ENCODE data around the gene C16orf54.
"Not testable (repeated sequence)": the region's sequence is repeated elsewhere in the genome, so short reads cannot be mapped to it uniquely, and the experiment has no call there.

C16orf54 gene, protein sequence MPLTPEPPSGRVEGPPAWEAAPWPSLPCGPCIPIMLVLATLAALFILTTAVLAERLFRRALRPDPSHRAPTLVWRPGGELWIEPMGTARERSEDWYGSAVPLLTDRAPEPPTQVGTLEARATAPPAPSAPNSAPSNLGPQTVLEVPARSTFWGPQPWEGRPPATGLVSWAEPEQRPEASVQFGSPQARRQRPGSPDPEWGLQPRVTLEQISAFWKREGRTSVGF

DNA sequence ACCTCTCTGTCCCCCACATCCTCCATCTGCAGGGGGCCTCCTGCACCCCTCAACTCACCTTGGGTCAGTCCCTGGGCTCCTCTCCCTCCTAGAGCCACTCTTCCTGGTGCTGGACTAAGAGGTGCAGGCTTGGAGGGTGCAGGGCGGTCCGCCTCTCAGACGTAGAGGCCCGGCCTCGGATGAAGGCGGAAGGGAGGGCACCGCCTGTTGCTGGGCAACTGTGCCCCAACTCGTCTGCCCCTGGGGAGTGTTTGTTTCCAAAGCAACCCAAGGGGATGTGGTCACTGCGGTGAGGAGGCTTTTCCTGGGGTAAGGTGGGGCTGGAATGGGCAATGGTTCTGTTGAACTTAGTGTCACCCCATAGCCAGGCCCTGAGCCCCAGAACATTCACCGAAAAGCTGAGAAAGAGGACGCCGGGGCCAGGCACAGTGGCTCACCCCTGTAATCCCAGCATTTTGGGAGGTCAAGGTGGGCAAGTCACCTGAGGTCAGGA lies at the start of gene C16orf54:
Gene C16orf54 (minus strand): TSS at position 138 of the 493 bp plus-strand sequence. CDS start 1,039 bp downstream, outside the sequence.
- peak within 1 kb of the TSS; percentile 95 to 97 for H3K4me3 Mint-ChIP-seq
- ATAC-seq (replicated peaks) (peak; percentile 91 to 92), DNase-seq (peak; percentile 89)
- peaks cover 21 to 23% of the 10 kb centered on the region in 2 donors for H3K36me3 Mint-ChIP-seq
- H3K9me3 Mint-ChIP-seq: peaks cover 0 to 1% of the 10 kb centered on the region in 2 donors
- no peaks in the 10 kb centered on the region for H3K27me3 Mint-ChIP-seq
- peak within 1 kb of the TSS; percentile 99 for H3K27ac Mint-ChIP-seq
- peaks cover 37 to 53% of the 10 kb centered on the region in 2 donors for H3K4me1 Mint-ChIP-seq

- no peak for ATAC-seq (replicated peaks)
- Mint-ChIP-seq H3K36me3 (peaks cover 22 to 38% of the 10 kb centered on the region in 2 donors), H3K9me3 (no peaks in the 10 kb centered on the region), H3K4me3 (no peak overlapping the region), H3K4me1 (peaks cover 20 to 37% of the 10 kb centered on the region in 2 donors), H3K27me3 (no peaks in the 10 kb centered on the region), H3K27ac (no peak overlapping the region)
- DNase-seq: no peak
These were observed 48.5 kb upstream of the C16orf54 start for GRCh38 chr16:29794231-29794710.

DNA sequence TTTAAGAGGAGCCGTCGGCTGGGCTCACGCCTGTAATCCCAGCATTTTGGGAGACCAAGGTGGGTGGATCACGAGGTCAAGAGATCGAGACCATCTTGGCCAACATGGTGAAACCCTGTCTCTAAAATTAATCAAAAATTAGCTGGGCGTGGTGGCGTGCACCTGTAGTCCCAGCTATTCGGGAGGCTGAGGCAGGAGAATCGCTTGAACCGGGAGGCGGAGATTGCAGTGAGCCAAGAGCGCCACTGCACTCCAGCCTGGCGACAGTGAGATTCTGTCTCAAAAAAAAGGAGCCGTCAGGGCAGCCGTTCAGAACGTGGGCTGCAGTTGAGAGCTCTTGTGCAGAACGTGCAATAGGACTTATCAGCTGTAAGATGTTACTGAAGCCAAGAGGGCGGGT lies 47.4 kb upstream of the C16orf54 start:
- H3K4me1 Mint-ChIP-seq: peaks cover 20 to 41% of the 10 kb centered on the region in 2 donors
- H3K27ac Mint-ChIP-seq: not testable (repeated sequence)

DNA sequence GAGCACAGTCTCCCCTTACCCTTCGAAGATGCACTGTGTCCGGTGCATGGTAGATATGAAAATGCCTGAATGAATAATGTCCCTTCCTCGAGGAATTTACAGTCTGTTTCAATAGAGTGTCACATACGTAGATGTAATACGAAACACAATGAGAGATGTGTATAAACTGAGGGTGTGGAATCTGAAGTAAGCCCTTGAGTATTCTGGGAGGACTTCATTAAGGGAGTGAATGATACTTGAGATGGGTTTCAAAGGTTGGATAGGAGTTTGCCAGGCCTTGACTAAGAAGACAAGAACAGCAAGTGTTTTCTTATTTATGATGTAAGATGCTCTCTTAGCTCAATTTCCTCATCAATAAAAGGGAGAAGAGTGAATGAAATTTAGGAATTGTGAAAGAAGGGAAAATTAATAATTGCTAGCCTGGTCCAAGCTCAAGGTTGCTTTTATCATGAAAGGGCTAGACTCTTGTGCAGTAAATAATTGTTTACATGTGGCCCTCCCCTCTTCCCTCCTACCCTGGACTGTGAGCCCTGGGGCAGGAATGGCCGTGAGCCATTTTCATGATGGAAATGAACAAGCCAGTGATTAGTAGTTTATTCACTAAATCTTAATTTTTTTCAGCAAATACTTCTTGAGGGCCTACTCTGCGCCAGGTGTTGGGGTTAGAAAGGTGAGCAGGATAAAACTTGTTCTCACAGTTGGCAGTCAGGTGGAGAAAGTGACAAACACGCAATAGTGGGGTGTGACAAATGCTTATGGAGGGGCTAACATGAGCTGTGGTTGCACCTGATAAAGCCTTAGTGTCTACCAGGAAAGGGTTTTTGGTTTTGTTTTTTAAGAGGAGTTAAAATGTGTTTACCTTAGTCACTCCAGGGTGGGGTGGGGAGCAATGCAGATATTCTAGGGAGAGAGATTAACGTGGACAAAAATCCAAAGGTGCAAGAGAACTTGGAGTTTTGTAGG lies 46.3 kb upstream of the C16orf54 start:
- peak overlapping the region; percentile 97 for H3K4me3 Mint-ChIP-seq
- DNase-seq (no peak), ATAC-seq (replicated peaks) (no peak)
- peaks cover 14 to 19% of the 10 kb centered on the region in 2 donors for H3K36me3 Mint-ChIP-seq
- H3K9me3 Mint-ChIP-seq: no peaks in the 10 kb centered on the region
- H3K4me1 Mint-ChIP-seq: peaks cover 20 to 41% of the 10 kb centered on the region in 2 donors
- H3K27ac Mint-ChIP-seq: no peak overlapping the region
- H3K27me3 Mint-ChIP-seq: no peaks in the 10 kb centered on the region

More for the DNA sequence above, 47.4 kb upstream of the C16orf54 start:
- peaks cover 21 to 26% of the 10 kb centered on the region in 2 donors for H3K36me3 Mint-ChIP-seq
- not testable (repeated sequence) for H3K9me3 Mint-ChIP-seq; H3K4me3 Mint-ChIP-seq; ATAC-seq (replicated peaks); DNase-seq; H3K27me3 Mint-ChIP-seq

DNA sequence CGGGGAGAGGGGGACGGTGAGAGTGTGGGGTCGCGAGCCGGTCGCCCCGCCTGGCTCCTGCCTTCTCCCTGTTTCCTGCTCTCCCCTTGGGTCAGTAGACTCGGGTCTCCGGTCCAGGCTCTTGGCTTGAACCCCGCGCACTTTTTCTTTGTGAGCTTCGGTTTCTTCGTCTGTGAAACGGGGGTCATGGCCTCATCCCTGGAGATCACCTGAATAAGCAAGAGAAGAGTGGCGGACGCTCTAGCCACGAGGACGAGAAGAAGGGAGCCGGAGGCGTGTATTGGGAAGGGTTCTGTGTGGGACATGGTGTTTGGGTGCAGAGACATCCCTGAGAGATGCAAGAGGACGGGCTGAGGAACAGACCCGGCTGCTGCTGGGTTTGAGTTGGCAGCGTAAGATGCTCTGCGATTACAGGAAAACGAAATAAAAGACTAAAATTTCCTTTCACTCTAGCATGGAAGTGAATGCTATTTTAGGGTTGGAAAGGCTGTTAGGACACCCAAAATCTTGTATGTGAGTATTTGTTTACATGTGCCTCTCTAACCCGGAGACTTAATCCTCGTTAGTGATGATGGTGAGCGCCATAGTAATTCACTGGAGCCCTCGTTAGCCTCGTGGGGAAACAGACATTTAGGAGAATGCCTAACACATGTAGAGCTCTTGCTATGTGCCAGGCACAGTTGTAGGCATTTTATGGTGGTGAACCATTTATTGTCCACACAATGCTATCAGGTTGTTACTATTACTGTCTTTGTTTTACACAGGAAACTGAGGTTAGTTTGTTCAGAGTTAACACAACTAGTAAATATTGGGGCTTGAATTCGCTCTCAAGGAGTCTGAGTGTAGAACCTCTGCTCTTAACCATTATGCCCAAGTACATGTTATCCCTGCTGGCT lies 45.4 kb upstream of the C16orf54 start:
- ATAC-seq (replicated peaks): peak; percentile 2 to 21
- DNase-seq: no peak
- Mint-ChIP-seq H3K27ac (peak overlapping the region; percentile 98), H3K36me3 (peaks cover 10 to 14% of the 10 kb centered on the region in 2 donors), H3K9me3 (no peaks in the 10 kb centered on the region), H3K4me3 (peak overlapping the region; percentile 97), H3K27me3 (no peaks in the 10 kb centered on the region), H3K4me1 (peaks cover 20 to 41% of the 10 kb centered on the region in 2 donors)

DNA sequence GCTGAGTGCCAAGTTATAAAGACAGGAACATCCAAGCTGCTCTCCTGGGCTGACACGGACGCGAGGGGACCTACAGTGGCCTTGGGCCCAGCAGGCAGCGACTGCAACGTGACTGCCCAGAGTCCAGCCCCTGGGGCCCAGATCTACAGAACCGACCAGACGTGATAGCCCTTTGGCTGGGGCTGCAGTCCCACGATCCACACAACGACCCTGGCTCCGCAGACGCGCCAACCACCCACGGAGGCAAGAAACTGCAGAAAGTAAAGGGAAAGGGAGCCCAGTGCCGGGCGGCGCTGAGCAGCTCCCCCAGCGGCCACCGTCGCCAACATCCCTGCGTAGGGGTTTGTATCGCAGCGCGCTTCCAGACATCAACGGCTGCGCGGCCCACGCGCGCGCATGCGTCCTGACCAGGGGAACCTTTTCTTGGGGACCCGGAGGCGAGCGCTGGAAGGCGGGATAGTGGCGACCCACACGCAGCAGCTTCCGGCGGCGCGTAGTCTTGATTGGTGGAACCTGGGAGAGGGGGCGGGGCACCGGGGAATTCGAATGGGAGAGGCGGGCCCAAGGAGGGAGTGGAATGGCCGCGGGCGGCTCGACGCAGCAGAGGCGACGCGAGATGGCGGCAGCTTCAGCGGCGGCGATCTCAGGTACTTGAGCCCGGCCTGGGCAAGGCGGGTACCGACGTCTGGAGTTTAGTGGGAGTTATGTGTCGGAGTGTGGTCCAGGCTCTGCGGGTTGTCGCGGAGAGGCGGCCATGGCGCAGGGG lies 44.6 kb upstream of the C16orf54 start, which contains the start of gene KIF22:
Gene KIF22 (plus strand): TSS at position 569 of the 766 bp plus-strand sequence. CDS start 9 bp downstream, at position 578.
- Mint-ChIP-seq H3K9me3 (no peaks in the 10 kb centered on the region), H3K36me3 (peaks cover 10 to 14% of the 10 kb centered on the region in 2 donors), H3K27ac (peak within 1 kb of the TSS; percentile 98), H3K4me3 (peak within 1 kb of the TSS; percentile 97), H3K27me3 (no peaks in the 10 kb centered on the region), H3K4me1 (peaks cover 22 to 45% of the 10 kb centered on the region in 2 donors)
- peak; percentile 99 for DNase-seq
- ATAC-seq (replicated peaks): peak; percentile 96

DNA sequence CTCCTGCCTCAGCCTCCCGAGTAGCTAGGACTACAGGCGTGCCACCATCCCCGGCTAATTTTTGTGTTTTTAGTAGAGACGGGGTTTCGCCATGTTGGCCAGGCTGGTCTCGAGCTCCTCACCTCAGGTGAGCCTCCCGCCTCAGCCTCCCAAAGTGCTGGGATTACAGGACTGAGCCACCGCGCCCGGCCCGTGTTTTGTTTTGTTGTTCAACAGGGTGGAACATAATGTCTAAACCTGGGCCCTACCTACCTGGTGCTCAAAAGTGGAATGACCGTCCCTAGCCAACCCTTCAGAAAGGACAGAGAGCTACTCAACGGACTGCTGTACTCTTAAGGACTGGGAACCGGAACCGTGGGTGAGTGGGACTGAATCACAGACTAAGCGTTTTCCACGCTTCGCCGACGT lies 44.0 kb upstream of the C16orf54 start:
- Mint-ChIP-seq H3K27ac (peak overlapping the region; percentile 98), H3K36me3 (peaks cover 10 to 12% of the 10 kb centered on the region in 2 donors), H3K4me3 (peak overlapping the region; percentile 97), H3K27me3 (no peaks in the 10 kb centered on the region), H3K9me3 (no peaks in the 10 kb centered on the region), H3K4me1 (peaks cover 22 to 51% of the 10 kb centered on the region in 2 donors)
- ATAC-seq (replicated peaks): peak; percentile 1 to 2
- no peak for DNase-seq

DNA sequence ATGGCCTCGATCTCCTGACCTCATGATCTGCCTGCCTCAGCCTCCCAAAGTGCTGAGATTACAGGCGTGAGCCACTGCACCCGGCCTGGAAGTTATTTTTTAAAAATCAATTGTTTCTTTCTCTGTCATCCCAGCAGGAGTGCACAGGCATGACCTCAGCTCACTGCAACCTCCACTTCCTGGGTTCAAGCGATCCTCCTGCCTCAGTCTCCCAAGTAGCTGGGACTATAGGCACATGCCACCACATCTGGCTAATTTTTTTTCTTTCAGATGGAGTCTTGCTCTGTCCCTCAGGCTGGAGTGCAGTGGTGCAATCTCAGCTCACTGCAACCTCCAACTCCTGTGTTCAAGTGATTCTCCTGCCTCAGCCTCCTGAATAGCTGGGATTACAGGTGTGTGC lies 41.4 kb upstream of the C16orf54 start:
- H3K9me3 Mint-ChIP-seq; DNase-seq; H3K4me3 Mint-ChIP-seq; H3K27ac Mint-ChIP-seq; ATAC-seq (replicated peaks); H3K27me3 Mint-ChIP-seq; H3K36me3 Mint-ChIP-seq: not testable (repeated sequence)
- H3K4me1 Mint-ChIP-seq: peaks cover 14 to 35% of the 10 kb centered on the region in 2 donors

GRCh38 chr16:29784901-29785500 lies 39.2 kb upstream of the C16orf54 start:
- peak overlapping the region; percentile 70 to 74 for H3K4me3 Mint-ChIP-seq
- peak; percentile 92 to 93 for ATAC-seq (replicated peaks)
- H3K27me3 Mint-ChIP-seq: no peaks in the 10 kb centered on the region
- peak; percentile 53 for DNase-seq
- H3K36me3 Mint-ChIP-seq: no peaks in the 10 kb centered on the region
- H3K27ac Mint-ChIP-seq: peak overlapping the region; percentile 75
- peaks cover 7 to 20% of the 10 kb centered on the region in 2 donors for H3K4me1 Mint-ChIP-seq
- no peaks in the 10 kb centered on the region for H3K9me3 Mint-ChIP-seq

- Mint-ChIP-seq H3K4me1 (peaks cover 5 to 13% of the 10 kb centered on the region in 2 donors), H3K9me3 (no peaks in the 10 kb centered on the region), H3K27ac (no peak overlapping the region), H3K27me3 (no peaks in the 10 kb centered on the region), H3K4me3 (no peak overlapping the region), H3K36me3 (no peaks in the 10 kb centered on the region)
- ATAC-seq (replicated peaks) (no peak), DNase-seq (no peak)
These were observed 38.4 kb upstream of the C16orf54 start for GRCh38 chr16:29784157-29784556.

DNA sequence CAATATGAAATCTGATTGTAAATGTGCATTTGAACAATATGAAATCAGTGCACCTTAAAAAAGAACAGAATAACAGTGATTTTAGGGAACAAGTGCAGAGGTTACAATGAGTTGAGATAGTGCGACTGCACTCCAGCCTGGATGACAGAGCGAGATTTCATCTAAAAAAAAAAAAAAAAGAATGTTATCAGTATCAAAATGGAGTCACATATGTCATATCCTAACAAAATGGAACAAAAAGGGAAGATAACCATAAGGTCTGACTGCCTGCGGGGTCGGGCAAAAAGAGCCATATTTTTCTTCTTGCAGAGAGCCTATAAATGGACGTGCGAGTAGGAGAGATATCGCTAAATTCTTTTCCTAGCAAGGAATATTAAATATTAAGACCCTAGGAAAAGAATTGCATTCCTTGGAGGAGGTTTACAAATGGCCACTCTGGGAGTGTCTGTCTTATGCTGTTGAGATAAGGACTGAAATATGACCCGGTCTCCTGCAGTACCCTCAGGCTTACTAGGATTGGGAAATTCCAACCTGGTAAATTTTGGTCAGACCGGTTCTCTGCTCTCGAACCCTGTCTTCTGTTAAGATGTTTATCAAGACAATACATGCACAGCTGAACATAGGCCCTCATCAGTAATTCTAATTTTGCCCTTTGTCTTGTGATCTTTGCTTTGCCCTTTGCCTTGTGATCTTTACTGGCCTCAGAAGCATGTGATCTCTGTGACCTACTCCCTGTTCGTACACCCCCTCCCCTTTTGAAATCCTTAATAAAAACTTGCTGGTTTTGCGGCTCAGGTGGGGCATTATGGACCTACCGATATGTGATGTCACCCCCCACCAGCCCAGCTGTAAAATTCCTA lies 37.5 kb upstream of the C16orf54 start:
- H3K27me3 Mint-ChIP-seq; ATAC-seq (replicated peaks); H3K9me3 Mint-ChIP-seq; DNase-seq; H3K4me3 Mint-ChIP-seq; H3K36me3 Mint-ChIP-seq; H3K4me1 Mint-ChIP-seq; H3K27ac Mint-ChIP-seq: not testable (repeated sequence)

DNA sequence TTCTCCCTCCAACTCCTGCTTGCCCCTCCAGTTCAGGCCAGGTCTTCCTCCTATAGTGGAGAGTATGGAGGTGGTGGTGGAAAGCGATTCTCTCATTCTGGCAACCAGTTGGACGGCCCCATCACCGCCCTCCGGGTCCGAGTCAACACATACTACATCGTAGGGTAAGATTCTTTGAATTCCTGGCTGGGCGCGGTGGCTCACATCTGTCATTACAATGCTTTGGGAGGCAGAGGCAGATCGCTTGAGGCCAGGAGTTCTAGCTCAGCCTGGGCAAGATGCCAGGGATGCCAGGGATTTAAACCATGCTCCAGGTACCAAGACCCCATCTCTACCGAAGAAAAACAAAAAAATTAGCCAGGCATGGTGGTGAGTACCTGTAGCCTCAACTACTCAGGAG lies 33.7 kb upstream of the C16orf54 start:
- Mint-ChIP-seq H3K27ac (no peak overlapping the region), H3K4me3 (no peak overlapping the region), H3K36me3 (no peaks in the 10 kb centered on the region), H3K27me3 (peaks cover 0 to 5% of the 10 kb centered on the region in 2 donors), H3K9me3 (no peaks in the 10 kb centered on the region), H3K4me1 (peaks cover 0 to 2% of the 10 kb centered on the region in 2 donors)
- ATAC-seq (replicated peaks) (no peak), DNase-seq (no peak)

Measured in stimulated activated naive B cell treated with anti-CD40 and anti-IgM and Interleukin-4, amounts not matched to agents 10 μg/mL and 1 μg/mL and 100 μg/mL, for 72 hours (primary cell).